ENCODE measurements around the gene CYSRT1. TPM values are rescaled to one million over a fixed set of nuclear protein-coding genes. Genes with fewer than 3 reads are reported as not detected.
"Not testable (repeated sequence)": the region's sequence is repeated elsewhere in the genome, so short reads cannot be mapped to it uniquely, and the experiment has no call there.

CYSRT1 gene
- total RNA-seq, 1 experiment from 2014 or later: 3.0 TPM

GRCh38 chr9:137241490-137242268, 16.7 kb downstream of the CYSRT1 start:
- Mint-ChIP-seq H3K36me3 (ENCODE audit: insufficient read depth, unreplicated experiment) (peaks cover 67% of the 10 kb centered on the region), H3K9me3 (ENCODE audit: low read depth, unreplicated experiment) (no peaks in the 10 kb centered on the region), H3K4me1 (ENCODE audit: low read depth, unreplicated experiment) (peaks cover 28% of the 10 kb centered on the region), H3K27me3 (ENCODE audit: unreplicated experiment) (peaks cover 12% of the 10 kb centered on the region), H3K4me3 (ENCODE audit: low read depth, unreplicated experiment) (peak overlapping the region; percentile 76), H3K27ac (ENCODE audit: unreplicated experiment) (peak overlapping the region; percentile 100)
- no peak for TF ChIP-seq CTCF (IDR thresholded peaks at IDR 0.05; ENCODE audit: unreplicated experiment)
- DNase-seq: peak; percentile 59
- no TSS peak for BruUV-seq (replicated peaks)
- CTCF ChIA-PET: interaction anchor here (1.1 kb wide), 1 partner anchor 13 kb away, joined by 4 read pairs; no protein-coding TSS in a partner anchor
- intact Hi-C loops (cut with micrococcal nuclease; ENCODE audit: unreplicated experiment): no loop called here

DNA sequence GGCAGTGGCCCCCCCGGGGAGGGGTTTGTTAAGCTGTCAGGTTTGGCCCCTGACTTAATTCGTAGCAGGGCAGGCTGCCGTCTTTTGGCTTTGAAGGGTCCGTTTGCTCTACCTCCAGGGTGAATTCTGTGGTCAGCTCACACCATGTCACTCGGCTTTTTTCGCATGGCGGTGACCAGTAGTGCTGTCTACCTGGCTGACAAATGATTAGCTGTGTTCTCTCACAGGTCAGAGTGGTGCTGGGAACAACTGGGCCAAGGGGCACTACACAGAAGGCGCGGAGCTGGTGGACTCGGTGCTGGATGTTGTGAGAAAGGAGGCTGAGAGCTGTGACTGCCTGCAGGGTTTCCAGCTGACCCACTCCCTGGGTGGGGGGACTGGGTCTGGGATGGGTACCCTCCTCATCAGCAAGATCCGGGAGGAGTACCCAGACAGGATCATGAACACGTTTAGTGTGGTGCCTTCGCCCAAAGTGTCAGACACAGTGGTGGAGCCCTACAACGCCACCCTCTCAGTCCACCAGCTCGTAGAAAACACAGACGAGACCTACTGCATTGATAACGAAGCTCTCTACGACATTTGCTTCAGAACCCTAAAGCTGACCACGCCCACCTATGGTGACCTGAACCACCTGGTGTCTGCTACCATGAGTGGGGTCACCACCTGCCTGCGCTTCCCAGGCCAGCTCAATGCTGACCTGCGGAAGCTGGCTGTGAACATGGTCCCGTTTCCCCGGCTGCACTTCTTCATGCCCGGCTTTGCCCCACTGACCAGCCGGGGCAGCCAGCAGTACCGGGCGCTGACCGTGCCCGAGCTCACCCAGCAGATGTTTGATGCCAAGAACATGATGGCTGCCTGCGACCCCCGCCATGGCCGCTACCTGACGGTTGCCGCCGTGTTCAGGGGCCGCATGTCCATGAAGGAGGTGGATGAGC, 17.6 kb downstream of the CYSRT1 start:
- Mint-ChIP-seq H3K4me1 (ENCODE audit: low read depth, unreplicated experiment) (peaks cover 25% of the 10 kb centered on the region), H3K36me3 (ENCODE audit: insufficient read depth, unreplicated experiment) (peaks cover 67% of the 10 kb centered on the region), H3K4me3 (ENCODE audit: low read depth, unreplicated experiment) (peak overlapping the region; percentile 76), H3K9me3 (ENCODE audit: low read depth, unreplicated experiment) (no peaks in the 10 kb centered on the region), H3K27ac (ENCODE audit: unreplicated experiment) (peak overlapping the region; percentile 85), H3K27me3 (ENCODE audit: unreplicated experiment) (peaks cover 12% of the 10 kb centered on the region)
- no peak for DNase-seq
- intact Hi-C loops (cut with micrococcal nuclease; ENCODE audit: unreplicated experiment): no loop called here
- CTCF ChIA-PET: interaction anchor here (1.1 kb wide), 1 partner anchor 12 kb away, joined by 4 read pairs; no protein-coding TSS in a partner anchor
- TF ChIP-seq CTCF (IDR thresholded peaks at IDR 0.05; ENCODE audit: unreplicated experiment): no peak
- BruUV-seq (replicated peaks): no TSS peak

DNA sequence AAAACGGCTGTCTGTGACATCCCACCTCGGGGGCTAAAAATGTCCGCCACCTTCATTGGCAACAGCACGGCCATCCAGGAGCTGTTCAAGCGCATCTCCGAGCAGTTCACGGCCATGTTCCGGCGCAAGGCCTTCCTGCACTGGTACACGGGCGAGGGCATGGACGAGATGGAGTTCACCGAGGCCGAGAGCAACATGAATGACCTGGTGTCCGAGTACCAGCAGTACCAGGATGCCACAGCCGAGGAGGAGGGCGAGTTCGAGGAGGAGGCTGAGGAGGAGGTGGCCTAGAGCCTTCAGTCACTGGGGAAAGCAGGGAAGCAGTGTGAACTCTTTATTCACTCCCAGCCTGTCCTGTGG, 18.3 kb downstream of the CYSRT1 start:
- DNase-seq; H3K9me3 Mint-ChIP-seq (ENCODE audit: low read depth, unreplicated experiment); intact Hi-C loops (cut with micrococcal nuclease; ENCODE audit: unreplicated experiment): not testable (repeated sequence)
- CTCF ChIA-PET: interaction anchor here (0.6 kb wide), 1 partner anchor 112 kb away, joined by 3 read pairs; no protein-coding TSS in a partner anchor
- H3K4me3 Mint-ChIP-seq (ENCODE audit: low read depth, unreplicated experiment): peak overlapping the region; percentile 76
- H3K4me1 Mint-ChIP-seq (ENCODE audit: low read depth, unreplicated experiment): peaks cover 18% of the 10 kb centered on the region
- peaks cover 12% of the 10 kb centered on the region for H3K27me3 Mint-ChIP-seq (ENCODE audit: unreplicated experiment)
- BruUV-seq (replicated peaks): TSS peak; percentile 73
- H3K36me3 Mint-ChIP-seq (ENCODE audit: insufficient read depth, unreplicated experiment): peaks cover 67% of the 10 kb centered on the region
- H3K27ac Mint-ChIP-seq (ENCODE audit: unreplicated experiment): peak overlapping the region; percentile 55

GRCh38 chr9:137243626-137244485, 18.9 kb downstream of the CYSRT1 start:
- no TSS peak for BruUV-seq (replicated peaks)
- Mint-ChIP-seq H3K27ac (ENCODE audit: unreplicated experiment) (peak overlapping the region; percentile 55), H3K9me3 (ENCODE audit: low read depth, unreplicated experiment) (no peaks in the 10 kb centered on the region), H3K4me1 (ENCODE audit: low read depth, unreplicated experiment) (peaks cover 12% of the 10 kb centered on the region), H3K27me3 (ENCODE audit: unreplicated experiment) (peaks cover 12% of the 10 kb centered on the region), H3K4me3 (ENCODE audit: low read depth, unreplicated experiment) (peak overlapping the region; percentile 76), H3K36me3 (ENCODE audit: insufficient read depth, unreplicated experiment) (peaks cover 65% of the 10 kb centered on the region)
- no peak for TF ChIP-seq CTCF (IDR thresholded peaks at IDR 0.05; ENCODE audit: unreplicated experiment)
- intact Hi-C loops (cut with micrococcal nuclease; ENCODE audit: unreplicated experiment): no loop called here
- no peak for DNase-seq
- CTCF ChIA-PET: interaction anchor here (0.6 kb wide), 1 partner anchor 112 kb away, joined by 3 read pairs; no protein-coding TSS in a partner anchor

Measured in Calu3 (cell line).